Kidney epithelial cell (primary cell): ENCODE results near the gene TNP2. TPM values are rescaled to one million over a fixed set of nuclear protein-coding genes. Genes with fewer than 3 reads are reported as not detected.
"Not testable (repeated sequence)": the region's sequence is repeated elsewhere in the genome, so short reads cannot be mapped to it uniquely, and the experiment has no call there.

ENCODE experiments used
- DNase-seq: peaks from one replicate; pipeline ENCODE4 v3.0.0-alpha.2; 2010; ENCODE audit warnings: low read depth
- H3K27me3 ChIP-seq: 2 replicates; pipeline ENCODE4 v1.6.0; 2011; ENCODE audit warnings: low read length; ENCODE audit not compliant: control insufficient read depth, insufficient read depth
- H3K36me3 ChIP-seq: 2 replicates; pipeline ENCODE4 v1.5.1; 2011; ENCODE audit warnings: low read length; ENCODE audit not compliant: control insufficient read depth, insufficient read depth
- H3K4me3 ChIP-seq: 2 replicates; pipeline ENCODE4 v1.5.1; 2011; ENCODE audit warnings: low read depth, mild to moderate bottlenecking, control low read depth, low read length
- total RNA-seq: library from RNA; depleted of rRNA; stranded (reverse); fragments of >200 nt; gene quantifications from 2 replicates; pipeline ENCODE4 v1.2.3, GENCODE V29; 2015
- TF ChIP-seq, protein P1 (sequence below): IDR thresholded peaks from 2 replicates; pipeline ENCODE4 v1.5.1; 2011; ENCODE audit warnings: mild to moderate bottlenecking, moderate library complexity, low read length, control low read depth, inconsistent platforms; ENCODE audit not compliant: insufficient read depth, poor library complexity, severe bottlenecking

TNP2 gene
- total RNA-seq, 1 donor from 2014 or later: not detected

DNA sequence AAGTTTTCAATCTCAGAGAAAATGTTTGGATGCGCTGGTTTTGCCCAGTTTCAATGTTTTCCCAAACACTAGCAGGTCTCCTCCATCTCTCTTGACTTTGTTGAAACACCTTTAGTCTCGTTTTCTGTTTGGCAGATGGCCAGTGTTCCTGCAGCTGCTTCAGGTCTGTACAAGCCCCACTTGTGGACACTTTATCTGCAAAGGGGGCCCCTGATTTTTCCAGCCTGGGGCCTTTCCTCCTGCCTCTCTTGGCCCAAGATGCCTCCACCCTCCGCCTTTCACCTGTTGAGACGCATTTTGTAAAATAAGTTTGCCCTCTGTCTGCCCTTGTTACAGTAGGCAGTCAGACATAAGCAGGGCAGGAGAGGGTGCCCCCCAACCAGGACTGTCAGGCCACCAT lies 33.9 kb upstream of the TNP2 start:
- H3K27me3 ChIP-seq: no peaks in the 10 kb centered on the region
- TF ChIP-seq, protein P1, sequence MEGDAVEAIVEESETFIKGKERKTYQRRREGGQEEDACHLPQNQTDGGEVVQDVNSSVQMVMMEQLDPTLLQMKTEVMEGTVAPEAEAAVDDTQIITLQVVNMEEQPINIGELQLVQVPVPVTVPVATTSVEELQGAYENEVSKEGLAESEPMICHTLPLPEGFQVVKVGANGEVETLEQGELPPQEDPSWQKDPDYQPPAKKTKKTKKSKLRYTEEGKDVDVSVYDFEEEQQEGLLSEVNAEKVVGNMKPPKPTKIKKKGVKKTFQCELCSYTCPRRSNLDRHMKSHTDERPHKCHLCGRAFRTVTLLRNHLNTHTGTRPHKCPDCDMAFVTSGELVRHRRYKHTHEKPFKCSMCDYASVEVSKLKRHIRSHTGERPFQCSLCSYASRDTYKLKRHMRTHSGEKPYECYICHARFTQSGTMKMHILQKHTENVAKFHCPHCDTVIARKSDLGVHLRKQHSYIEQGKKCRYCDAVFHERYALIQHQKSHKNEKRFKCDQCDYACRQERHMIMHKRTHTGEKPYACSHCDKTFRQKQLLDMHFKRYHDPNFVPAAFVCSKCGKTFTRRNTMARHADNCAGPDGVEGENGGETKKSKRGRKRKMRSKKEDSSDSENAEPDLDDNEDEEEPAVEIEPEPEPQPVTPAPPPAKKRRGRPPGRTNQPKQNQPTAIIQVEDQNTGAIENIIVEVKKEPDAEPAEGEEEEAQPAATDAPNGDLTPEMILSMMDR: no peak
- no peak overlapping the region for H3K4me3 ChIP-seq
- H3K36me3 ChIP-seq: no peaks in the 10 kb centered on the region
- DNase-seq: no peak

DNA sequence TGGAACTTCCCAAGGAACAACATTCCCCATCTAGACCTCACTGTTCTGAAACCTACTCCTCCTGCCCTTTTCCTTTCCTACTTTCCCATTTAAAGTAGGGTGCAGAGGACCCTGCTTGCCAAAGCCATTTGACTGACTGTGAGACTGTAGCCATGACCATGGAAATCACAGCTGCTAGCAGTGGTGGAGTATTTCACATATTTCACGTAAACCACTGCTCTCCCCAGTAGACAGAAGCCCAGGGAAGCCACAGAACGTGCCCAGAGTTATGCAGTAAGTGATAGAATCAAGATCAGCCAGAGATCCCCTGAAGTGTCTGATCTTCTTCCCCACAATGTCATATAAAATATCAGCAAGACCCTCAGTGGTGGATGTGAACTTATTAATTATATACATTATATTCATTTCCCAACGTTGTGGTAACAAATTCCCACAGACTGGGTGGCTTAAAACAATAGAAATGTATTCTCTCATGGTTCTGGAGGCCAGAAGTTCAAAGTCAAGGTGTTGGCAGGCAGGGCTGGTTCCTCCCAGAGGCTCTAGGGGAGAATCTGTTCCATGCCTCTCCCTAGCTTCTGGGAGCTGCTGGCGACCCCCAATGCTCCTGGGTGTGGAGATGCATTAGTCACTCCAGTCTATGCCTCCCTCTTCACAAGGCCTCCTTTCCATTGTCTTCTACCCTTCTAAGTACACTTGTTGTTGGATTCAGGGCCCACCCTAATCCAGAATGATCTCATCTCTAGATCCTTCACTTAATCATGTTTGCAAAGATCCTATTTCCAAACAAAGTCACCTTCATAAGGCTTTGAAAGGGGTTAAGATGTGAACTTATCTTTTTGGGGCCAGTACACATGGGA lies 32.7 kb upstream of the TNP2 start:
- H3K36me3 ChIP-seq: no peaks in the 10 kb centered on the region
- no peak overlapping the region for H3K4me3 ChIP-seq
- DNase-seq: no peak
- no peaks in the 10 kb centered on the region for H3K27me3 ChIP-seq
- TF ChIP-seq, protein P1: no peak

DNA sequence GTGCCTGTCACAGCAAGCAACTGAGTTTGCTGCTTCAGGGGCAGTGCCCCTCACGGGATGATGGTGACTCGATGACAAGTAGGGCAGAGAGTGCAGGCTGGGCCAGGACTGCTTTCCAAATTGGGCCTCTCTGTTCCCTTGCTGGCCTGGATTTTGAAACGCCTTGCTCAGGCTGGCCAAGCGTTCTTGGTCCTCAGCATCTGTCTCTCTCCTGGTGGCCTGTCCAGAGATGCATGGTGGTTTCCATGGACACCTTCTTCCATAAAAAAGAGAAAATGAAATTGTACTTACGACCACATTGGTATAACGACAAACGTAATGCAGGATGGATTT lies 31.4 kb upstream of the TNP2 start:
- H3K27me3 ChIP-seq: no peaks in the 10 kb centered on the region
- DNase-seq: no peak
- TF ChIP-seq, protein P1: no peak

DNA sequence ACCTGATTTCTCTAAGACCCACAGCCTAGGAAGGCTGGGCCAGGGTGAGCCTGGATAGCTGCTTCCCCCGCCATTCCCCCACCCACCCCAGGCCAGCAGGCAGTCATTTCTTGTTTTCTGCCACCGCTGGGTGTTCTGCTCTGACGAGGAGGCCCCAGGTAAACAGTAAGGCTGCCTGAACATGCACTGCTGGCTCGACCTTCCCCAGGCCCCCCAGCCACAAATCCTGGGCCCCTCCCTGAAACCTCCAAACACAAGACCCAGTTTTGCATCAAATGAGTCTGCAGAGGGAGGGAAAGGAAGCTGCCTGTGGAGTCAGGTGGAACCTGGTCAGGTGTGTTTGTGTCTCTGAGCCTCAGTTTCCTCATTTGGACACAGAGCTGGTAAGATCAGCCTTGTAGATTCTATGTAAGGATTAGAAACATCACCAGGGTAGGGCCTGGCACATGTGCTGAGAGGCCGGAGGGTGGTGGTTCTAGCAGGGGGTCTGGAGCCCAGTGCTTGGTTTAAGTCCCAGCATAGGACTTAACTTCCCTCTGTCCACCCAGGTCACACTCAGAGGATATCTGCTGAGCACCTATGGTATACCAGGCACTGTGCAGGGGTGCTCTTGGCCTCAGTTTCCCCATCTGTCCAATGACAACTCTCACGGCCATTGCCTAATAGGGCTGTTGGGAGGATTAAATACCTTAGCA lies 30.9 kb upstream of the TNP2 start:
- TF ChIP-seq, protein P1: no peak
- H3K4me3 ChIP-seq: no peak overlapping the region
- H3K36me3 ChIP-seq: no peaks in the 10 kb centered on the region
- no peaks in the 10 kb centered on the region for H3K27me3 ChIP-seq
- no peak for DNase-seq

More for the DNA sequence above, 31.4 kb upstream of the TNP2 start:
- Histone ChIP-seq H3K36me3 (no peaks in the 10 kb centered on the region), H3K4me3 (no peak overlapping the region)

DNA sequence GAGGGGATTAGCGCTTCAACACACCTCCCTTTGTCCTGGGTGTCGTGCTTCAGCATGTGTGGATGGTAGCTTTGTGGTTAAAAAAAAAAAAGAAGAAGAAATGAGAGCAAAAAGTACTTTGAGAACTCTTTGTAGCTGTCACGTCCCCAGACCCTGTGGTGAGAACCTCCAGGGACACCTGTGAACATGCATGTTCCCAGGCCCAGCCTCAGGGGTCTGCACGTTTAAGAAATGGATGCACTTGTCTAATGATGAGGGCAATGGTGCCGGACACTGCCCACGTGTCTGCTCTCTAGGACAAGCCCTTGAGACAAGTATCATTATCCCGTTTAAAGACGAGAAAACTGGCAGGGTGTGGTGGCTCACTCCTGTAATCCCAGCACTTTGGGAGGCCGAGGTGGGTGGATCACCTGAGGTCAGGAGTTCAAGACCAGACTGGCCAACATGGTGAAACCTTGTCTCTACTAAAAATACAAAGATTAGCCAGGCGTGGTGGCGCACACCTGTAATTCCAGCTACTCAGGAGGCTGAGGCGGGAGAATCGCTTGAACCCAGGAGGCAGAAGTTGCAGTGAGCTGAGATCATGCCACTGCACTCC lies 29.9 kb upstream of the TNP2 start:
- H3K36me3 ChIP-seq, DNase-seq: not testable (repeated sequence)

DNA sequence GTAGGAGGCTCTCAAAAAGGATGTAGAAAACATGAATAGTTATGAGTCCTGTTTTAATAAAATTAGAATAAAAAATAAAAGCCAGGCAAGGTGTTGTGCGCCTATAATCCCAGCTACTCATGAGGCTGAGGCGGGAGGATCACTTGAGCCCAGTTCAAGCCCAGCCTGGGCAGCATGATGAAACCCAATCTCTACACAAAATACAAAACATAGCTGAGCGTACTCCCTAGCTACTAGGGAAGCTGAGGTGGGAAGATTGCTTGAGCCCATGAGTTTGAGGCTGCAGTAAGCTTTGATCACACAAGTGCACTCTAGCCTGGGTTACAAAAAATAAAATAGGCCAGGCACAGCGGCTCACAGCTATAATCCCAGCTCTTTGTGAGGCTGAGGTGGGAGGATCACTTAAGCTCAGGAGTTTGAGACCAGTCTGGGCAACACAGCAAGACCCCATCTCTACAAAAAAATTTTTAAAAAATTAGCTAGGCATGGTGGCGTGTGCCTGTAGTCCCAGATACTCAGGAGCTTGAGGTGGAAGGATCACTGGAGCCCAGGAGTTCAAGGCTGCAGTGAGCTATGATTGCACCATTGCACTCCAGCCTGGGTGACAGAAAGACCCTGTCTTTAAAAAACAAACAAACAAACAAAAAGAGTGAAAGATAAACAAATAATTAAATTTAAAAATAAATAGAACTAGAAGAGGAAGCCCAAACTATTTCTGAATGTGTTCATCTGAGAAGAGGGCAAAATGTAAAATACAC lies 29.2 kb upstream of the TNP2 start:
- Histone ChIP-seq H3K27me3 (no peaks in the 10 kb centered on the region), H3K36me3 (no peaks in the 10 kb centered on the region), H3K4me3 (no peak overlapping the region)
- no peak for DNase-seq
- TF ChIP-seq, protein P1: no peak

More for the DNA sequence above, 29.9 kb upstream of the TNP2 start:
- H3K27me3 ChIP-seq, H3K4me3 ChIP-seq: not testable (repeated sequence)
